ENCODE results near the gene JUNB. TPM values are rescaled to one million over a fixed set of nuclear protein-coding genes. Genes with fewer than 3 reads are reported as not detected.

The JUNB gene
- polyA plus RNA-seq (2013, experiment 1 of 2), result 273 TPM
- polyA plus RNA-seq (2013, experiment 2 of 2), result 264 TPM

GRCh38 chr19:12791345-12792050, at the start of gene JUNB:
Gene JUNB (plus strand): TSS chr19:12791486. CDS start chr19:12791772, 286 bp downstream.
- Histone ChIP-seq H3K14ac (ENCODE audit: low read length in 2 of 2) (peak within 1 kb of the TSS; percentile 87 to 100), H3K9ac (ENCODE audit: low read length) (peak within 1 kb of the TSS; percentile 99), H3K4me3 (ENCODE audit: insufficient read depth in 1 of 2, low read depth in 1 of 2, low read length in 2 of 2) (peak within 1 kb of the TSS; percentile 86 to 99), H3K27me3 (ENCODE audit: control insufficient read depth in 1 of 2, insufficient read depth in 1 of 2, low read length in 2 of 2) (no peaks in the 10 kb centered on the region), H3K4me2 (ENCODE audit: low read length, poor library complexity, severe bottlenecking) (peak within 1 kb of the TSS; percentile 95), H3K23ac (ENCODE audit: low read length in 2 of 2) (peak within 1 kb of the TSS; percentile 82 to 98), H2BK5ac (ENCODE audit: low read depth, low read length, poor library complexity, severe bottlenecking) (peak within 1 kb of the TSS; percentile 85), H2AK5ac (ENCODE audit: low read length, severe bottlenecking) (peak within 1 kb of the TSS; percentile 47), H2AFZ (ENCODE audit: low read depth, low read length) (no peak within 1 kb of the TSS), H3K36me3 (ENCODE audit: control insufficient read depth in 1 of 2, insufficient read depth in 2 of 2, low read depth in 1 of 2, low read length in 2 of 2) (peaks cover 0 to 3% of the 10 kb centered on the region in 2 experiments), H3K18ac (ENCODE audit: low read depth in 1 of 2, low read length in 2 of 2) (peak within 1 kb of the TSS; percentile 97 to 99), H2BK12ac (ENCODE audit: low read length in 2 of 2) (peak within 1 kb of the TSS; percentile 92 to 96), H2BK120ac (ENCODE audit: low read depth, low read length) (peak within 1 kb of the TSS; percentile 93), H3K4ac (ENCODE audit: low read depth in 1 of 2, low read length in 2 of 2) (peak within 1 kb of the TSS; percentile 89 to 96), H3K79me1 (replicated peaks; ENCODE audit: low read length, poor library complexity, severe bottlenecking) (no peaks in the 10 kb centered on the region), H2BK15ac (ENCODE audit: low read depth, poor library complexity, severe bottlenecking) (peak within 1 kb of the TSS; percentile 87), H3K4me1 (ENCODE audit: control insufficient read depth, insufficient read depth, low read depth, low read length) (peaks cover 40% of the 10 kb centered on the region), H4K91ac (ENCODE audit: low read length) (peak within 1 kb of the TSS; percentile 86), H3K9me3 (ENCODE audit: control insufficient read depth, low read length) (no peaks in the 10 kb centered on the region), H3K27ac (ENCODE audit: low read length, poor library complexity, severe bottlenecking) (peak within 1 kb of the TSS; percentile 91), H4K8ac (ENCODE audit: low read length) (peak within 1 kb of the TSS; percentile 94)
- under 1% methylated on average over 61 of the region's 73 CpGs for WGBS
- DNase-seq, result peak; percentile 98

DNA sequence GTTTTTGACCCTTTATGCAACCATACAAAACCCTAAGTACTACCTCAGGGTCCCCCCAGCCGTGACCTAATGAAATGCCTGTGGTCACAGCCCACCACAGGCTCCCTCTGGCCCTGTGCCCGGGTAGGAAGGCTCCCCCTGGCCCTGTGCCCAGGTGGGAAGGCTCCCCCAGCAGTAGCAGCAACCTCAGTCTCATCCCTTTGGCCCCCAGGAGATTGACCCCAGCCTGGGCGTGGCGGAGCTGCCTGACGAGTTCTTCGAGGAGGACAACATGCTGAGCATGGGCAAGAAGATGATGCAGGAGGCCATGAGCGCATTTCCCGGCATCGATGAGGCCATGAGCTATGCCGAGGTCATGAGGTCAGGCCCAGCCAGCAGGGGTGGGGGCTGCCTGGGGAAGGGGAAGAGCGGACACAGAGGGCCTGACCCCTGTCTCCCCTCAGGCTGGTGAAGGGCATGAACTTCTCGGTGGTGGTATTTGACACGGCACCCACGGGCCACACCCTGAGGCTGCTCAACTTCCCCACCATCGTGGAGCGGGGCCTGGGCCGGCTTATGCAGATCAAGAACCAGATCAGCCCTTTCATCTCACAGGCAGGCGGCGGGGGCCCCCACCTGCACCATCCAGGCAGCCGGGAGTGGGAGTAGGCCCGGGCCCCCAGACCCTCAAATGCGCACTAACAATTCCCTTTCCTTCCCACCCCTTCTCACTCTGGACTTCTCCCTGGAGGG, 46.0 kb upstream of the JUNB start:
- H3K79me1 ChIP-seq (replicated peaks; ENCODE audit: low read length, poor library complexity, severe bottlenecking), result peaks cover 17% of the 10 kb centered on the region
- no peak overlapping the region for H2BK12ac ChIP-seq (ENCODE audit: low read length in 2 of 2)
- H3K23ac ChIP-seq (ENCODE audit: low read length in 2 of 2), result no peak overlapping the region
- H3K4me2 ChIP-seq (ENCODE audit: low read length, poor library complexity, severe bottlenecking), result no peak overlapping the region
- DNase-seq, result no peak
- H2AK5ac ChIP-seq (ENCODE audit: low read length, severe bottlenecking), result peak overlapping the region; percentile 97
- no peak overlapping the region for H3K18ac ChIP-seq (ENCODE audit: low read depth in 1 of 2, low read length in 2 of 2)
- no peak overlapping the region for H3K9ac ChIP-seq (ENCODE audit: low read length)
- no peaks in the 10 kb centered on the region for H3K9me3 ChIP-seq (ENCODE audit: control insufficient read depth, low read length)
- H3K4me3 ChIP-seq (ENCODE audit: insufficient read depth in 1 of 2, low read depth in 1 of 2, low read length in 2 of 2), result no peak overlapping the region
- peaks cover 8 to 9% of the 10 kb centered on the region in 2 experiments for H3K27me3 ChIP-seq (ENCODE audit: control insufficient read depth in 1 of 2, insufficient read depth in 1 of 2, low read length in 2 of 2)
- H3K4ac ChIP-seq (ENCODE audit: low read depth in 1 of 2, low read length in 2 of 2), result no peak overlapping the region
- no peak overlapping the region for H2BK120ac ChIP-seq (ENCODE audit: low read depth, low read length)
- peak overlapping the region; percentile 33 for H3K27ac ChIP-seq (ENCODE audit: low read length, poor library complexity, severe bottlenecking)
- no peak overlapping the region for H2BK5ac ChIP-seq (ENCODE audit: low read depth, low read length, poor library complexity, severe bottlenecking)
- no peak overlapping the region for H3K14ac ChIP-seq (ENCODE audit: low read length in 2 of 2)
- H4K8ac ChIP-seq (ENCODE audit: low read length), result no peak overlapping the region
- 94% methylated on average over 22 of the region's 22 CpGs for WGBS
- no peak overlapping the region for H2BK15ac ChIP-seq (ENCODE audit: low read depth, poor library complexity, severe bottlenecking)
- H3K36me3 ChIP-seq (ENCODE audit: control insufficient read depth in 1 of 2, insufficient read depth in 2 of 2, low read depth in 1 of 2, low read length in 2 of 2), result peaks cover 56 to 65% of the 10 kb centered on the region in 2 experiments
- H4K91ac ChIP-seq (ENCODE audit: low read length), result no peak overlapping the region
- peaks cover 23% of the 10 kb centered on the region for H3K4me1 ChIP-seq (ENCODE audit: control insufficient read depth, insufficient read depth, low read depth, low read length)
- no peak overlapping the region for H2AFZ ChIP-seq (ENCODE audit: low read depth, low read length)

GRCh38 chr19:12748489-12748888, 42.8 kb upstream of the JUNB start:
- no peak for DNase-seq
- no peaks in the 10 kb centered on the region for H3K9me3 ChIP-seq (ENCODE audit: control insufficient read depth, low read length)

GRCh38 chr19:12749938-12750521, 41.3 kb upstream of the JUNB start:
- 57% methylated on average over 24 of the region's 24 CpGs for WGBS
- no peak overlapping the region for H3K23ac ChIP-seq (ENCODE audit: low read length in 2 of 2)

More at GRCh38 chr19:12748489-12748888, 42.8 kb upstream of the JUNB start:
- Histone ChIP-seq H4K91ac (ENCODE audit: low read length) (no peak overlapping the region), H3K4me2 (ENCODE audit: low read length, poor library complexity, severe bottlenecking) (no peak overlapping the region), H3K36me3 (ENCODE audit: control insufficient read depth in 1 of 2, insufficient read depth in 2 of 2, low read depth in 1 of 2, low read length in 2 of 2) (peaks cover 42 to 46% of the 10 kb centered on the region in 2 experiments), H3K9ac (ENCODE audit: low read length) (no peak overlapping the region), H3K27ac (ENCODE audit: low read length, poor library complexity, severe bottlenecking) (no peak overlapping the region), H3K14ac (ENCODE audit: low read length in 2 of 2) (no peak overlapping the region), H3K4ac (ENCODE audit: low read depth in 1 of 2, low read length in 2 of 2) (no peak overlapping the region), H3K23ac (ENCODE audit: low read length in 2 of 2) (no peak overlapping the region), H2AK5ac (ENCODE audit: low read length, severe bottlenecking) (no peak overlapping the region), H2BK12ac (ENCODE audit: low read length in 2 of 2) (no peak overlapping the region), H3K27me3 (ENCODE audit: control insufficient read depth in 1 of 2, insufficient read depth in 1 of 2, low read length in 2 of 2) (peaks cover 34 to 35% of the 10 kb centered on the region in 2 experiments), H2BK15ac (ENCODE audit: low read depth, poor library complexity, severe bottlenecking) (no peak overlapping the region), H2BK120ac (ENCODE audit: low read depth, low read length) (no peak overlapping the region), H3K79me1 (replicated peaks; ENCODE audit: low read length, poor library complexity, severe bottlenecking) (peaks cover 10% of the 10 kb centered on the region), H3K4me3 (ENCODE audit: insufficient read depth in 1 of 2, low read depth in 1 of 2, low read length in 2 of 2) (no peak overlapping the region), H4K8ac (ENCODE audit: low read length) (no peak overlapping the region), H2BK5ac (ENCODE audit: low read depth, low read length, poor library complexity, severe bottlenecking) (no peak overlapping the region), H3K18ac (ENCODE audit: low read depth in 1 of 2, low read length in 2 of 2) (no peak overlapping the region), H3K4me1 (ENCODE audit: control insufficient read depth, insufficient read depth, low read depth, low read length) (peaks cover 25% of the 10 kb centered on the region), H2AFZ (ENCODE audit: low read depth, low read length) (no peak overlapping the region)
- 70% methylated on average over 3 of the region's 6 CpGs for WGBS

More at GRCh38 chr19:12749938-12750521, 41.3 kb upstream of the JUNB start:
- H2BK12ac ChIP-seq (ENCODE audit: low read length in 2 of 2), result peak overlapping the region in 1 of 2 experiments; percentile 61
- DNase-seq, result peak; percentile 42
- H3K14ac ChIP-seq (ENCODE audit: low read length in 2 of 2), result no peak overlapping the region
- H3K27me3 ChIP-seq (ENCODE audit: control insufficient read depth in 1 of 2, insufficient read depth in 1 of 2, low read length in 2 of 2), result peaks cover 37 to 38% of the 10 kb centered on the region in 2 experiments
- peaks cover 18% of the 10 kb centered on the region for H3K4me1 ChIP-seq (ENCODE audit: control insufficient read depth, insufficient read depth, low read depth, low read length)
- H2BK5ac ChIP-seq (ENCODE audit: low read depth, low read length, poor library complexity, severe bottlenecking), result no peak overlapping the region
- H3K36me3 ChIP-seq (ENCODE audit: control insufficient read depth in 1 of 2, insufficient read depth in 2 of 2, low read depth in 1 of 2, low read length in 2 of 2), result peaks cover 31 to 38% of the 10 kb centered on the region in 2 experiments
- no peak overlapping the region for H4K91ac ChIP-seq (ENCODE audit: low read length)
- no peak overlapping the region for H3K9ac ChIP-seq (ENCODE audit: low read length)
- H2AK5ac ChIP-seq (ENCODE audit: low read length, severe bottlenecking), result no peak overlapping the region
- no peak overlapping the region for H3K27ac ChIP-seq (ENCODE audit: low read length, poor library complexity, severe bottlenecking)
- no peaks in the 10 kb centered on the region for H3K9me3 ChIP-seq (ENCODE audit: control insufficient read depth, low read length)
- H3K4me3 ChIP-seq (ENCODE audit: insufficient read depth in 1 of 2, low read depth in 1 of 2, low read length in 2 of 2), result no peak overlapping the region
- H2BK15ac ChIP-seq (ENCODE audit: low read depth, poor library complexity, severe bottlenecking), result no peak overlapping the region
- H3K4ac ChIP-seq (ENCODE audit: low read depth in 1 of 2, low read length in 2 of 2), result no peak overlapping the region
- H2AFZ ChIP-seq (ENCODE audit: low read depth, low read length), result no peak overlapping the region
- peak overlapping the region in 1 of 2 experiments; percentile 51 for H3K18ac ChIP-seq (ENCODE audit: low read depth in 1 of 2, low read length in 2 of 2)
- H3K4me2 ChIP-seq (ENCODE audit: low read length, poor library complexity, severe bottlenecking), result no peak overlapping the region
- peaks cover 8% of the 10 kb centered on the region for H3K79me1 ChIP-seq (replicated peaks; ENCODE audit: low read length, poor library complexity, severe bottlenecking)
- H2BK120ac ChIP-seq (ENCODE audit: low read depth, low read length), result no peak overlapping the region
- no peak overlapping the region for H4K8ac ChIP-seq (ENCODE audit: low read length)

Measured in mesenchymal stem cell (in vitro differentiated cells and primary cell).